MM.1S (cell line): ENCODE measurements around the gene S100A11.

Experiments used
- EZH2phosphoT487 ChIP-seq: fragments of 300-600 bp; sonication (generic); IDR thresholded peaks from 2 replicates; pipeline ENCODE4 v1.6.1; 2018; ENCODE audit warnings: antibody characterized with exemption, low read length
- TF ChIP-seq, protein P1 (sequence below): fragments of 300-600 bp; sonication (generic); IDR thresholded peaks from 2 replicates; pipeline ENCODE4 v1.5.1; 2016; ENCODE audit warnings: antibody characterized with exemption, low read length, mixed read lengths

DNA sequence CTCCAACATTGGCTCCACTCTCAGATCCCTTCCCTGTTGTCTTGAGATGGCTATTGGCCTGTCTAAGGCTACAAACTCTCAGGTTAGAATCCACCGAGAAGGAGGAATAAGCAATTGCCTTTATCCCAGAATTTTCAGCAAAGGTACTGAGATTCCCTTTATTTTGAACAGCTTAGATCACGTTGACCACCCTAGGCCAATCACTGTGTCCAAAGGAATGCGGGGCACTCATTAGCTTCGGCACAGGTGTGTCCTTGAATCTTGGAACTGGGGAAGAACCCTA, 6.9 kb downstream of the S100A11 start:
- TF ChIP-seq, protein P1, sequence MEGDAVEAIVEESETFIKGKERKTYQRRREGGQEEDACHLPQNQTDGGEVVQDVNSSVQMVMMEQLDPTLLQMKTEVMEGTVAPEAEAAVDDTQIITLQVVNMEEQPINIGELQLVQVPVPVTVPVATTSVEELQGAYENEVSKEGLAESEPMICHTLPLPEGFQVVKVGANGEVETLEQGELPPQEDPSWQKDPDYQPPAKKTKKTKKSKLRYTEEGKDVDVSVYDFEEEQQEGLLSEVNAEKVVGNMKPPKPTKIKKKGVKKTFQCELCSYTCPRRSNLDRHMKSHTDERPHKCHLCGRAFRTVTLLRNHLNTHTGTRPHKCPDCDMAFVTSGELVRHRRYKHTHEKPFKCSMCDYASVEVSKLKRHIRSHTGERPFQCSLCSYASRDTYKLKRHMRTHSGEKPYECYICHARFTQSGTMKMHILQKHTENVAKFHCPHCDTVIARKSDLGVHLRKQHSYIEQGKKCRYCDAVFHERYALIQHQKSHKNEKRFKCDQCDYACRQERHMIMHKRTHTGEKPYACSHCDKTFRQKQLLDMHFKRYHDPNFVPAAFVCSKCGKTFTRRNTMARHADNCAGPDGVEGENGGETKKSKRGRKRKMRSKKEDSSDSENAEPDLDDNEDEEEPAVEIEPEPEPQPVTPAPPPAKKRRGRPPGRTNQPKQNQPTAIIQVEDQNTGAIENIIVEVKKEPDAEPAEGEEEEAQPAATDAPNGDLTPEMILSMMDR = no peak
- TF ChIP-seq EZH2phosphoT487 = no peak
